Measurements from ENCODE around the gene CENATAC.

The CENATAC gene

DNA sequence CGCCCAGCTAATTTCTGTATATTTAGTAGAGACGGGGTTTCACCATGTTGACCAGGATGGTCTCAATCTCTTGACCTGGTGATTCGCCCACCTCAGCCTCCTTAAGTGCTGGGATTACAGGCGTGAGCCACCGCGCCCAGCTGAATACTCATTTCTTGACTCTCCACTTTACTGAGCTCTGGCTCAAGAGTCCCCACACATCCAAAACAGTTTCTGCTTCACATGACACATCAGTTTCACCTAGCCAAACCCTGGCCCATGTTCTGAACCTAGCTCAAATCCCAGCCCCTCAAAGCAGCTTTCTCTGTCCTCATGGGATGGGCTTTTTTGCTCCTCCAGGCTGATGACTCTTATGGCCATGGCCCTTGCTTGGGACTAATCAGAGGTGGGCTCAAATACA, 49.3 kb downstream of the CENATAC start:
- H3K4me1 ChIP-seq = no peaks in the 10 kb centered on the region
- H3K4me3 ChIP-seq (ENCODE audit: low read depth, low read length) = no peak overlapping the region
- TF ChIP-seq, protein P1, sequence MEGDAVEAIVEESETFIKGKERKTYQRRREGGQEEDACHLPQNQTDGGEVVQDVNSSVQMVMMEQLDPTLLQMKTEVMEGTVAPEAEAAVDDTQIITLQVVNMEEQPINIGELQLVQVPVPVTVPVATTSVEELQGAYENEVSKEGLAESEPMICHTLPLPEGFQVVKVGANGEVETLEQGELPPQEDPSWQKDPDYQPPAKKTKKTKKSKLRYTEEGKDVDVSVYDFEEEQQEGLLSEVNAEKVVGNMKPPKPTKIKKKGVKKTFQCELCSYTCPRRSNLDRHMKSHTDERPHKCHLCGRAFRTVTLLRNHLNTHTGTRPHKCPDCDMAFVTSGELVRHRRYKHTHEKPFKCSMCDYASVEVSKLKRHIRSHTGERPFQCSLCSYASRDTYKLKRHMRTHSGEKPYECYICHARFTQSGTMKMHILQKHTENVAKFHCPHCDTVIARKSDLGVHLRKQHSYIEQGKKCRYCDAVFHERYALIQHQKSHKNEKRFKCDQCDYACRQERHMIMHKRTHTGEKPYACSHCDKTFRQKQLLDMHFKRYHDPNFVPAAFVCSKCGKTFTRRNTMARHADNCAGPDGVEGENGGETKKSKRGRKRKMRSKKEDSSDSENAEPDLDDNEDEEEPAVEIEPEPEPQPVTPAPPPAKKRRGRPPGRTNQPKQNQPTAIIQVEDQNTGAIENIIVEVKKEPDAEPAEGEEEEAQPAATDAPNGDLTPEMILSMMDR (IDR thresholded peaks at IDR 0.05; ENCODE audit: low read depth, low read length) = no peak
- no peaks in the 10 kb centered on the region for H3K9me3 ChIP-seq
- no peak for DNase-seq
- peaks cover 59% of the 10 kb centered on the region for H3K36me3 ChIP-seq
- no peaks in the 10 kb centered on the region for H3K27me3 ChIP-seq

DNA sequence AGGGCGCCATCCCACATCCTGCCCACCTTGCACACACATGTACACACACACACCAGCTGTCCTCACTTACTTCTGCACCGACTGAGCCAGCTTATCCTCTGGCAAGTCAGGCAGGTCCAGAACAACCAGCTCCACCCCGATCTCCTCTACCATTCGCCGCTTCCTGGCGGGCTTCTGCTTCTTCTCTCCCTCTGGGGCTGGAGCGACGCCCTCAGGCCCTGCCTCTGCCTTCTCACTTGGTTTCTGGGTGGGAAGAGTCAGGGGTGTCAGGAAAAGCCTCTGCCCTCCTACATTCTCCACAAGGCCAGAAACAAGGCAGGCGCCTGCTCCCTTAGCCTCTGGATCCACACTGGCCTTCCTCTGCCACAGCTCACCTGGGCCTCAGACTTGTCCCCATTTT, 50.7 kb downstream of the CENATAC start:
- Histone ChIP-seq H3K36me3 (peaks cover 74% of the 10 kb centered on the region), H3K4me1 (no peaks in the 10 kb centered on the region), H3K27me3 (no peaks in the 10 kb centered on the region), H3K4me3 (ENCODE audit: low read depth, low read length) (no peak overlapping the region), H3K9me3 (no peaks in the 10 kb centered on the region)
- DNase-seq = no peak
- TF ChIP-seq, protein P1 (IDR thresholded peaks at IDR 0.05; ENCODE audit: low read depth, low read length) = no peak

DNA sequence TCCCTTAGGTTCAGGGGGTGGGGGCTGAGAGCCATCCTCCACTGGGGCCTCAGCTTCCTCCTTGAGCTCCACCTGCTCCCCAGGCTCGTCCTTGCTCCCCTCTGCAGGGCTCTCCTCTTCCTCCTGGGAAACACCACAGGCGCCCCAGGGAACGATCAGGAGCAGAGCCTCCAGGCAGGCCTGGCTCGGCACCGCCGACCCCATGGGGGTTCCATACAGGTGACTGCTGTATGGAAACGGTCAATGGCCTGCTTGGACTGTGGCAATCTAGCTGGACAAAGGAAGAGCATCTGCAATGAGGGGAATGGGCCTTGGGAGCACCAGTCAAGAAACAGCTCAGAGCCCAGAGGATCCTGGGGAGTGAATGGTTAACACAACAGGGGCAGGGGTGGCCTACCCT, 51.1 kb downstream of the CENATAC start:
- no peaks in the 10 kb centered on the region for H3K27me3 ChIP-seq
- no peak for DNase-seq
- no peaks in the 10 kb centered on the region for H3K4me1 ChIP-seq
- peaks cover 78% of the 10 kb centered on the region for H3K36me3 ChIP-seq
- no peaks in the 10 kb centered on the region for H3K9me3 ChIP-seq
- no peak overlapping the region for H3K4me3 ChIP-seq (ENCODE audit: low read depth, low read length)
- TF ChIP-seq, protein P1 (IDR thresholded peaks at IDR 0.05; ENCODE audit: low read depth, low read length) = no peak

DNA sequence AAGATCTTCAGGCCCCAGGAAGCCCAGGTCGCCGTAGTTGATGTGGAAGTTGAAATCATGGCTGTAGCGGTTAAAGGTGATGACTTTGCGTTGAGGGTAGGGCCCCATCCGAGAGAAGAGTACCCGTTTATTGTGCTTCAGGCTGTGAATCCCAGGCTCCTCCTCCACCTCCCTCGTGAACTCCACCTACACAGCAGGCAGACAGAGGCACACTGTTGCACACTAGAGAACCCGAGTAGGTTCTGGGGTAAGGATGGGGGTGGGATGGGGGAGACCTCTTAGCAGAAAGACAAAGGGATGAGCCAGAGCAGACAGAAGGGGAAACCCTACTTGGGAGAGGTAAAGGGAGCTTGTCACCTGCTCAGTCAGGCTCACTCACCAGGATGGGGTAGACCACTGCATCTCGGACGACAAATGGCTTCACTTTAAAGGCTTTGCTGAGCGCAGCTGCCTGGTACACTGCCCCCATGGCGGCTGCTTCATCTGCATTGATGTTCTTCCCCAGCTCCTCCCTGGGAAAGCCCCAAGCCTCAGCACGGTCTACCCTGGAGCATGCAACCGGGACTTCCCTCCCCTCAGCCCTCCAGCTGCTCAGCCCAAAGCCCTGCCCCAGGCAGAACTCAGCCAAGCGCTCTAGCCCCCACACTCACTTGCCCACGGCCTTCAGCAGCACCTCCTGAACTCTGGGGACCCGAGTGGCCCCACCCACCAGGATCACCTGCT, 53.7 kb downstream of the CENATAC start:
- DNase-seq = no peak
- Histone ChIP-seq H3K27me3 (no peaks in the 10 kb centered on the region), H3K4me1 (peaks cover 4% of the 10 kb centered on the region; the same call in 1 of the 2 replicates), H3K36me3 (peaks cover 83% of the 10 kb centered on the region), H3K4me3 (ENCODE audit: low read depth, low read length) (no peak overlapping the region), H3K9me3 (no peaks in the 10 kb centered on the region)
- TF ChIP-seq, protein P1 (IDR thresholded peaks at IDR 0.05; ENCODE audit: low read depth, low read length) = no peak

DNA sequence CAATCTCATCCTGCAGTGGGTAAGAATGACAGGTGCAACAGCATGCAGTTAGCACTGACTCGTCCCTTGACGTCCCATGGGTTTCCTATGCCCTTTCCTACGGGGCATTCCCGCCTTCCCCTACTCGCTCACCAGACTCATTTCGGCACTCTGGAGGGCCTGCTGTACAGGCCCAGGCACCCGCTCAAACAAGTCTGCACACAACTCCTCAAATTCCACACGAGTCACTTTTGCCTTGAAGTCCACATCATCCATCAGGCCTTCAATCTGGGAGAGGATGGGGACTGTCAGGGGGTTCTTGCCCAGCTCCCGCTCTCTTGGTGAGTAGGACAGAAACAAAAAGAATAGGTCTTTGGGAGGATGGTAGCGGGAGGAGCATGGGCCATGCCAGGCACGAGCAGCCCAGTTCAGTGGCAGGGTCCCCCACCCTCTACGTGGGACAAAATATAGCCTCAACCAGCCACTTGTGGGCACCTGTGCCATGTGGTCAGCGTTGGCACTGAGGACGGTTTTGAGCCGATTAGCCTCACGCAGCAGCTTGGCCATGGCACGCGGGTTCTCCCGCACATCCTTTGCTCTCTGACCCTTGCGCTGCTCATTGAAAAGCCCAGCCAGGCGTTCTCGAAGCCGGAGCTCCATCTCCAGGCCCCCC, 54.4 kb downstream of the CENATAC start:
- no peak for DNase-seq
- H3K36me3 ChIP-seq = peaks cover 76% of the 10 kb centered on the region
- TF ChIP-seq, protein P1 (IDR thresholded peaks at IDR 0.05; ENCODE audit: low read depth, low read length) = no peak
- H3K9me3 ChIP-seq = no peaks in the 10 kb centered on the region
- H3K4me3 ChIP-seq (ENCODE audit: low read depth, low read length) = no peak overlapping the region
- no peaks in the 10 kb centered on the region for H3K27me3 ChIP-seq
- H3K4me1 ChIP-seq = peaks cover 4% of the 10 kb centered on the region; the same call in 1 of the 2 replicates

DNA sequence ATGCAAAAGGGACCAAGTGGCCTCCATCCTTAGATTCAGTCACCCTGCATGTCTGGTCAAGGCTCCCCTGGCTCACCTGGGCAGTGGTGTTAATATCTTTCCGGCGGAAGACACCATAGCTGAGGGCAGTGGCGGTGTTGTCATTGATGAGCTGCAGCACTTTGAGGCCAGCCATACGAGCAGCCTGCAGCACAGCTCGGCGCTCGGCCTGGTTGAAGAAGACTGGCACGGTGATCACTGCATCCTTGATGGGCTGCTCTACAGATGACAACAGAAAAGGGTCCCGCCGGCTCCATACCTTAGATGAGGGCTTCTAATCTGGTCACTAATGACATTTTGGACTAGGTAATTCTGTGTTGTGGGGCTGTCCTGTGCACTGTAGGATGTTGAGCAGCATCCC, 56.5 kb downstream of the CENATAC start:
- peaks cover 4% of the 10 kb centered on the region; the same call in 1 of the 2 replicates for H3K4me1 ChIP-seq
- no peak overlapping the region for H3K4me3 ChIP-seq (ENCODE audit: low read depth, low read length)
- H3K9me3 ChIP-seq = no peaks in the 10 kb centered on the region
- no peaks in the 10 kb centered on the region for H3K27me3 ChIP-seq
- no peak for DNase-seq
- H3K36me3 ChIP-seq = peaks cover 55% of the 10 kb centered on the region
- TF ChIP-seq, protein P1 (IDR thresholded peaks at IDR 0.05; ENCODE audit: low read depth, low read length) = no peak

Data from BE2C (cell line).